ENCODE measurements around the gene MUC13. TPM values are rescaled to one million over a fixed set of nuclear protein-coding genes. Genes with fewer than 3 reads are reported as not detected.
A peak's percentile ranks its signal among the peaks of the same experiment; 100 is the strongest.

The MUC13 gene
- total and polyA plus RNA-seq, 7 donors: 1.4 to 440 (median 119) TPM; not detected in 3

GRCh38 chr3:124858275-124858674, 76.3 kb downstream of the MUC13 start:
- intact Hi-C loops (cut with DNase I): no loop called here
- no peaks in the 10 kb centered on the region for H3K9me3 ChIP-seq
- H3K36me3 ChIP-seq: peaks cover 0 to 11% (median 0%) of the 10 kb centered on the region in 4 donors
- no peak for DNase-seq
- H3K27ac ChIP-seq: peak overlapping the region; percentile 36 to 82 (median 74)
- WGBS, 2 donors: 60 to 64% methylated on average over 1 of the region's 1 CpG
- TF ChIP-seq CTCF (IDR thresholded peaks at IDR 0.05) (no peak), POLR2A (IDR thresholded peaks at IDR 0.05) (no peak)
- H3K27me3 ChIP-seq: no peaks in the 10 kb centered on the region
- H3K4me1 ChIP-seq: peaks cover 0 to 57% (median 45%) of the 10 kb centered on the region in 4 donors
- no peak overlapping the region for H3K4me3 ChIP-seq

GRCh38 chr3:124856677-124857076, 77.9 kb downstream of the MUC13 start:
- no peak overlapping the region for H3K27ac ChIP-seq
- no peaks in the 10 kb centered on the region for H3K27me3 ChIP-seq
- intact Hi-C loops (cut with DNase I): no loop called here
- H3K4me1 ChIP-seq: peaks cover 0 to 53% (median 36%) of the 10 kb centered on the region in 4 donors
- DNase-seq: no peak
- peaks cover 0 to 11% (median 0%) of the 10 kb centered on the region in 4 donors for H3K36me3 ChIP-seq
- no peaks in the 10 kb centered on the region for H3K9me3 ChIP-seq
- TF ChIP-seq CTCF (IDR thresholded peaks at IDR 0.05) (no peak), POLR2AphosphoS5 (IDR thresholded peaks at IDR 0.05) (no peak), EP300 (IDR thresholded peaks at IDR 0.05) (no peak), POLR2A (IDR thresholded peaks at IDR 0.05) (no peak)
- WGBS, 2 donors: 94 to 97% methylated on average over 2 of the region's 2 CpGs
- no peak overlapping the region for H3K4me3 ChIP-seq

Other genes with a start within 250 kb of the MUC13 start
- 10 to 100 TPM; 16.7 to 22.4 (median 19.8) TPM for gene UMPS, start 204.3 kb downstream of the MUC13 start, total RNA-seq
- gene UMPS, start 204.3 kb downstream of the MUC13 start, polyA plus RNA-seq: 10 to 100 TPM; 18.0 to 25.1 (median 20.3) TPM
- gene ITGB5, start 47.4 kb downstream of the MUC13 start, total RNA-seq: 100 to 1,000 TPM in 2 of 4 donors, 10 to 100 TPM in 2; 89.2 to 203 (median 125) TPM
- 10 to 100 TPM; 15.0 to 27.0 (median 22.7) TPM for gene ITGB5, start 47.4 kb downstream of the MUC13 start, polyA plus RNA-seq
- 10 to 100 TPM; 24.5 to 61.6 (median 41.5) TPM for gene HEG1, start 121.2 kb upstream of the MUC13 start, total RNA-seq
- 1 to 10 TPM in 2 of 3 donors, under 1 TPM in 1; 0.92 to 9.7 (median 1.8) TPM for gene HEG1, start 121.2 kb upstream of the MUC13 start, polyA plus RNA-seq